GM10248 (cell line): ENCODE results near the gene HTR3E.

Experiments
- CTCF ChIA-PET: fragments of 300-600 bp; sonication (Branson Sonifier 250); formaldehyde crosslinking; extraction: SDS; loops from one replicate; lab custom pipeline; 2021; ENCODE audit warnings: antibody characterized with exemption; lab: Yijun Ruan, JAX
- POLR2A ChIA-PET: fragments of 350-650 bp; sonication (Branson Sonifier 250); formaldehyde crosslinking; extraction: SDS; loops from one replicate; lab custom pipeline; 2020; ENCODE audit warnings: antibody characterized with exemption; lab: Yijun Ruan, JAX
- DNase-seq: peaks from one replicate; pipeline ENCODE4 v3.0.0; 2012; ENCODE audit errors: extremely low spot score
- CTCF ChIP-seq: IDR thresholded peaks from 2 replicates; pipeline ENCODE4 v1.5.1; 2012; ENCODE audit warnings: mild to moderate bottlenecking, low read depth; ENCODE audit errors: extremely low read depth, missing control alignments, control extremely low read depth

The HTR3E gene

DNA sequence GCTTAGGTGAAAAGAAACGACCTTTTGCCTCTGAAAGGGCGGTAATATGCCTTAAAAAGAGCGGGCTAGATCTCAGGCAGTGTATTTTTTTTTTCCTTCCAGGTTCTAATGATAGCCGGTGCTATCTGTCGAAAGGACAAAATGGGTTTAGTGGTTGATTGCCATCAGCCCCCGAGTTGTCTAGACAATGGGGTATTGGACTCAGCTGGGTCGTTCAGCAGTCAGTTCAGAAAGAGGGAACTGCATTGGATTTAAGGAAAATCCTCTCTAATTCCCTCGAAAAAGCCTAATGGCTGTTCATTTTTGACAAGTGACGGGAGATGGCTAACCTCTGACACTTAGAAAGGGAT lies 39.0 kb downstream of the HTR3E start:
- ChIA-PET CTCF (interaction anchor here (1.5 kb wide), 3 partner anchors 9 to 240 kb away, joined by 5 to 14 read pairs (median 6); no protein-coding TSS in a partner anchor), POLR2A (interaction anchor here (1.5 kb wide), 1 partner anchor 9 kb away, joined by 3 read pairs; no protein-coding TSS in a partner anchor)
- DNase-seq: no peak
- no peak for TF ChIP-seq CTCF

GRCh38 chr3:184140436-184140835 lies 43.6 kb downstream of the HTR3E start:
- no peak for DNase-seq
- CTCF ChIA-PET: interaction anchor here (1.1 kb wide), 1 partner anchor 12 kb away, joined by 3 read pairs; no protein-coding TSS in a partner anchor
- POLR2A ChIA-PET: no interaction called here
- no peak for TF ChIP-seq CTCF

DNA sequence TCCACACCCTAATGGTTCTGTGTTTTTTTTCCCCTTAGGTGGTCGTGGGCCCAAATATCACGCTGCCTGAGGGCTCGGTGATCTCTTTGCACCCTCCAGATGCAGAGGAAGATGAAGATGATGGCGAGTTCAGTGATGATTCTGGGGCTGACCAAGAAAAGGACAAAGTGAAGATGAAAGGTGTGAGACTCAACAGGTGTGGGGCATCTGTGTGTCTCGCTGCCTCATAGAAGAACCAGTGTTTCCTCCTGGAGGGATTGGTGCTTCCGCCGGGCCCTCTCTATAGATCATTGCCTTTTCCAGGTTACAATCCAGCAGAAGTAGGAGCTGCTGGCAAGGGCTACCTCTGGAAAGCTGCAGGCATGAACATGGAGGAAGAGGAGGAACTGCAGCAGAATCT lies 45.3 kb downstream of the HTR3E start:
- no peak for TF ChIP-seq CTCF
- ChIA-PET CTCF (no interaction called here), POLR2A (no interaction called here)
- DNase-seq: no peak

- ChIA-PET POLR2A (interaction anchor here (0.6 kb wide), 1 partner anchor 1172 kb away, joined by 6 read pairs; no protein-coding TSS in a partner anchor), CTCF (interaction anchor here (0.9 to 3.0 kb wide), 3 partner anchors 8 to 37 kb away, joined by 3 to 14 read pairs (median 7); partner anchors contain the start of genes DVL3 and EIF2B5)
- TF ChIP-seq CTCF: no peak
- no peak for DNase-seq
Observed at GRCh38 chr3:184143327-184143726, 46.5 kb downstream of the HTR3E start.

DNA sequence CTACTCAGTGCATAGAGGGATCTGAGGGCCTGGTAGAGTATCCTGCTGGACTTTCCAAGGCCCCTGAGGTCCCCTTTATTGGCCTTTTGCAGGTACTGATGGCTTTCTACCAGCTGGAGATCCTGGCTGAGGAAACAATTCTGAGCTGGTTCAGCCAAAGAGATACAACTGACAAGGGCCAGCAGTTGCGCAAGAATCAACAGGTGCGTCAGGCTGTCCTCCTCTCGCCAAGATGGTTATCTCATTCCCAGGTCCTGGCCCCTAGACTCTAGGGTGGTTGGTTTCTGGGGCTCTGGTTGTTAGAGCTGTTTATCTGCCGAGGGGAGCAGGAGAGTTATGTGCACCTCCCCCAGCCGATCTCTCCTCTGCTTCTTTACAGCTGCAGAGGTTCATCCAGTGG lies 47.6 kb downstream of the HTR3E start:
- CTCF ChIA-PET: interaction anchor here (0.8 to 3.0 kb wide), 12 partner anchors 9 to 249 kb away, joined by 3 to 14 read pairs (median 4); partner anchors contain the start of genes EEF1AKMT4 and EIF2B5
- no peak for DNase-seq
- POLR2A ChIA-PET: interaction anchor here (0.6 to 1.2 kb wide), 2 partner anchors 9 to 175 kb away, joined by 3 read pairs; partner anchors contain the start of gene EIF2B5
- no peak for TF ChIP-seq CTCF

- CTCF ChIA-PET: interaction anchor here (0.7 to 3.0 kb wide), 15 partner anchors 10 to 250 kb away, joined by 3 to 14 read pairs (median 5); partner anchors contain the start of genes EEF1AKMT4 and EIF2B5
- POLR2A ChIA-PET: interaction anchor here (0.5 to 1.2 kb wide), 2 partner anchors 10 to 250 kb away, joined by 3 read pairs; partner anchors contain the start of gene EIF2B5
- no peak for TF ChIP-seq CTCF
Observed at GRCh38 chr3:184145111-184145524, 48.3 kb downstream of the HTR3E start.

More at GRCh38 chr3:184145111-184145524, 48.3 kb downstream of the HTR3E start:
- DNase-seq: no peak
